ENCODE measurements around the gene IRX2.

IRX2 gene

DNA sequence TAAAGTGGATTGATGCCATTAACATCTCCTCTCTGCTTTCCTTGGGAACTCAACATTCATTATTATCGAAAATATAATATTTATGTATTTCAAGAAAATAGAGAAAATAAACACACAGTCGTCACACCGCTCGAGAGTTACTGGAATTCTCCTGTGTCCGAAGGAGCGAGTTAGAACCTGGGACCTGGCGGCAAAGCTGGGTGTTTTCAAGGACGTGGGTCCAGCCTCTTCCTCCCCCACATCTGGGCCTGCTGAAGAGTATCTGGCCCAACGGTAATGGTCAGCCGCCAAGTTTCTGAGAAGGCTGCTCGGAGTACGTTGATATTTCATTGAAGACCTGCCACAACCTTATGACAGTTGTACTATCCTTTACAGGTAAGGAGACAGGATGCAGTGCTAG lies 47.9 kb downstream of the IRX2 start:
- peaks cover 8% of the 10 kb centered on the region for H3K9me3 Mint-ChIP-seq
- no peak overlapping the region for H3K27ac Mint-ChIP-seq
- H3K27me3 Mint-ChIP-seq, result no peaks in the 10 kb centered on the region
- CTCF ChIA-PET, result no interaction called here
- no peak for DNase-seq
- no peak overlapping the region for H3K4me3 Mint-ChIP-seq
- H3K4me1 Mint-ChIP-seq, result no peaks in the 10 kb centered on the region
- no peaks in the 10 kb centered on the region for H3K36me3 Mint-ChIP-seq

GRCh38 chr5:2703041-2703440 lies 48.4 kb downstream of the IRX2 start:
- H3K4me3 Mint-ChIP-seq, result no peak overlapping the region
- no peaks in the 10 kb centered on the region for H3K36me3 Mint-ChIP-seq
- peaks cover 9% of the 10 kb centered on the region for H3K9me3 Mint-ChIP-seq
- H3K27me3 Mint-ChIP-seq, result no peaks in the 10 kb centered on the region
- no peak for DNase-seq
- no peaks in the 10 kb centered on the region for H3K4me1 Mint-ChIP-seq
- no peak overlapping the region for H3K27ac Mint-ChIP-seq
- CTCF ChIA-PET, result no interaction called here

DNA sequence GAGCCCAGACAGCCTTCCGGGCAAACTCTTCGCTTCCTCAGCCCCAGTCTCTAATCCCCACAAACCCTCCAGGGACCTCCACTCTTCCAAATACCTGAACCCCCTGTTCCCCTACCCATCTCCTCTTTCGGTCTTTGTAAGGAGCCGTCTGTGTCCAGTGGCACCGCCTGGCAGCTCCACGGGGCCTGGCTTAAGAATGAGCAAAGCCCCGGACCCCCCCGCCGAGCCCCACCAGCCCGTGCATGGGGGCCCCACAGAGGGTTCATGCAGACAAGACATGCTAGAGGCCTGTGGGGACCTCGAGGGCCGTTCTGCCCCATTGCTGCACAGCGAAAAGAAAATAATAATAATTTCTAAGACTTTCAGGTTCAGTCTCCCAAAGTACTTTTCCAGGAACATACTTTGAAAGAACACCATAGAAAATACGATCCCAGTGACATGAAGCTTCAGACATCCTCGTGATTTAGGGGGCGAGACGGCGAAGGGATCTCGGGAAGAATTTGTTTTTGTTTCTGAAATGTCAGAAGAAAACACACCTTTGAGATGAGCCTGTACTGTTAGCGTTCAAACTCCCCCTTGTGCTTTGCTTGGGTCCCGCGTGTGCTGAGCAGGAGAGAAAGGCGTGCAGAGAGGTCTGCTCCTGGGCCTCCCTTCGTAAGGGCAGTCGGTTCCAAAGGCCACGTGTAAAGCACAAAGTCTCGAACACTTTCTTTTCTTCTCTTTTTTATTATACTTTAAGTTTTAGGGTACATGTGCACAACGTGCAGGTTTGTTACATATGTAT lies 49.2 kb downstream of the IRX2 start:
- no peaks in the 10 kb centered on the region for H3K4me1 Mint-ChIP-seq
- H3K27ac Mint-ChIP-seq, result no peak overlapping the region
- no peak overlapping the region for H3K4me3 Mint-ChIP-seq
- peaks cover 9% of the 10 kb centered on the region for H3K9me3 Mint-ChIP-seq
- DNase-seq, result no peak
- H3K36me3 Mint-ChIP-seq, result no peaks in the 10 kb centered on the region
- no peaks in the 10 kb centered on the region for H3K27me3 Mint-ChIP-seq
- CTCF ChIA-PET, result no interaction called here

DNA sequence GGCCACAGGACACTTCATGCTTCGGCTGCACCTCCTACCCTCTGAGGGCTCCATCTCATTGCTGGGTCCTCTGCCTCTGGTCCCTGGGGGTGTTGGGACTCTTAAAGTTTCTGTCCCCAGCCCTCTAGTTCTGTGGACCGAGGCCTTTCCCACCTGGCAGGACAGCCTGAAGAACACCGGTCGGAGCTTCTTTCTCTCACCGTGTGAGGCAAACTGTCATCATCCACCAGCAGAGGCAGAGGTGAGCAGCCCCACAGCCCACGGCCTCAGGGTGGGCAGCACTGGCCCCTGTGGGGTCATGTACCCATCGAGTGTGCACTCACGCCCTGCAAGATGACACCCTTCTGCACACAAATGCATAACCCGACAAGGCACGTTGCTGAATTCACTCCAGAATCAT lies 49.9 kb downstream of the IRX2 start:
- Mint-ChIP-seq H3K27me3 (no peaks in the 10 kb centered on the region), H3K4me3 (no peak overlapping the region), H3K4me1 (no peaks in the 10 kb centered on the region), H3K9me3 (peaks cover 9% of the 10 kb centered on the region), H3K36me3 (no peaks in the 10 kb centered on the region), H3K27ac (no peak overlapping the region)
- CTCF ChIA-PET, result no interaction called here
- no peak for DNase-seq

DNA sequence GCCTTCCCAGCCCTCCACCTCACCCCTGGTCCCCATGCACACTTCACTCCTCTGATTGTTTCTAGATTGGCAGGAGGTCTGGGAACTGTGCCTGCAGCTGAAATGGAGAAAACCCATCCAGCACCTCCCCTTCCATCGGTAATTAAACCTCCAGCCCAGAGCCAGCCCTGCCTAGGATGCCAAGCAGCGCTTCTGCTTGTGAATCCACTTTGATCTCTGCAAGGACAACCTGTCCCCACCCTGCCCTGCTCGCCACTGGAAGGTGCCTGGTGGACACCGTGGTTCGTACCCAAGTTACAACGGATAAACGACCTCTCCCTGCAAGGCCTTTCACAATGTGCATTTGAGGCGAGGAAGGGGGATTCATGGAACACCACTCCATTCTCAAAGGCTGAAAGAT lies 50.6 kb downstream of the IRX2 start:
- Mint-ChIP-seq H3K27ac (no peak overlapping the region), H3K9me3 (peaks cover 9% of the 10 kb centered on the region), H3K27me3 (no peaks in the 10 kb centered on the region), H3K4me1 (no peaks in the 10 kb centered on the region), H3K36me3 (no peaks in the 10 kb centered on the region), H3K4me3 (no peak overlapping the region)
- no peak for DNase-seq
- CTCF ChIA-PET, result no interaction called here

DNA sequence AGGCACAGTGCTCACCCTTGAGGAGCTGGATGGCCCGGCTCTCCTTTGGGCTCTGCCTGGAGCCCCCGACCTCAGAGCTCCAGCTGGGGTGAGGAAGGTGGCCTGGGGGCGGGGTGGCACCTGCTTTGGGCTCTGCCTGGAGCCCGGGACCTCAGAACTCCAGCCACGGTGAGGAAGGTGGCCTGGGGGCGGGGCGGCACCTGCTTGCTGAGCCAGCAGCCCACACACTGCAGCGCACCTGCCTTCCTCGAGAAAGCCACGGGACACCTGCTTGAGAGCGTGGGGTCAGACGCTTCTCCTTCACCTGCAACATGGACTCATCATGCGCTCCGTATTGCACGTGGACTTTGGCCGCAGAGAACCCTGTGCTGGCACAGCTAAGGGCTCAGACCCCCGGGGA lies 51.8 kb downstream of the IRX2 start:
- no peaks in the 10 kb centered on the region for H3K36me3 Mint-ChIP-seq
- H3K4me3 Mint-ChIP-seq, result no peak overlapping the region

DNA sequence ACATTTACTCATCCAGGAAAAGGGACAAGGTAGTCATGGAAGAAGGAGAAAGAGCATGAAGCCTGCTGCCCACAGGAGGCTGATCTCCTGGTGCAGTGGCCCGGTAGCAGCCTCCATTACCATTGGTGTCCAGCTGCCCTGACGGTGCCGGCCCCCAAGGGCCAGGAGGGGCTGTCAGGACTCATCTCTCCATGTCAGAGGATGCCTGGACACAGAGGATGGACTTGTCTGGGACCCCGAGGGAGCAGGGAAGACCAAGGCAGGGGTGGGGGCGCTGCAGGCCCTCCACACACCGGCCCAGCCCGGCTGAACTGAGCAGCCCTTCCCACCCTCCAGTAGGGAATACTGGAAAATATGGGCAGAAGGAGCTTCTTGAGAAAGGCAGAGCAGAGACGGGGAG lies 52.2 kb downstream of the IRX2 start:
- no peak overlapping the region for H3K4me3 Mint-ChIP-seq
- H3K4me1 Mint-ChIP-seq, result no peaks in the 10 kb centered on the region
- CTCF ChIA-PET, result no interaction called here

More for the DNA sequence above, 51.8 kb downstream of the IRX2 start:
- Mint-ChIP-seq H3K4me1 (no peaks in the 10 kb centered on the region), H3K9me3 (peaks cover 12% of the 10 kb centered on the region), H3K27me3 (no peaks in the 10 kb centered on the region), H3K27ac (no peak overlapping the region)
- CTCF ChIA-PET, result no interaction called here
- no peak for DNase-seq

GRCh38 chr5:2698581-2698980 lies 52.9 kb downstream of the IRX2 start:
- H3K27me3 Mint-ChIP-seq, result no peaks in the 10 kb centered on the region
- H3K4me3 Mint-ChIP-seq, result no peak overlapping the region
- H3K4me1 Mint-ChIP-seq, result no peaks in the 10 kb centered on the region
- H3K36me3 Mint-ChIP-seq, result no peaks in the 10 kb centered on the region
- CTCF ChIA-PET, result no interaction called here
- DNase-seq, result no peak
- no peak overlapping the region for H3K27ac Mint-ChIP-seq
- peaks cover 12% of the 10 kb centered on the region for H3K9me3 Mint-ChIP-seq

More for the DNA sequence above, 52.2 kb downstream of the IRX2 start:
- Mint-ChIP-seq H3K36me3 (no peaks in the 10 kb centered on the region), H3K9me3 (peaks cover 12% of the 10 kb centered on the region), H3K27ac (no peak overlapping the region), H3K27me3 (no peaks in the 10 kb centered on the region)
- DNase-seq, result no peak

DNA sequence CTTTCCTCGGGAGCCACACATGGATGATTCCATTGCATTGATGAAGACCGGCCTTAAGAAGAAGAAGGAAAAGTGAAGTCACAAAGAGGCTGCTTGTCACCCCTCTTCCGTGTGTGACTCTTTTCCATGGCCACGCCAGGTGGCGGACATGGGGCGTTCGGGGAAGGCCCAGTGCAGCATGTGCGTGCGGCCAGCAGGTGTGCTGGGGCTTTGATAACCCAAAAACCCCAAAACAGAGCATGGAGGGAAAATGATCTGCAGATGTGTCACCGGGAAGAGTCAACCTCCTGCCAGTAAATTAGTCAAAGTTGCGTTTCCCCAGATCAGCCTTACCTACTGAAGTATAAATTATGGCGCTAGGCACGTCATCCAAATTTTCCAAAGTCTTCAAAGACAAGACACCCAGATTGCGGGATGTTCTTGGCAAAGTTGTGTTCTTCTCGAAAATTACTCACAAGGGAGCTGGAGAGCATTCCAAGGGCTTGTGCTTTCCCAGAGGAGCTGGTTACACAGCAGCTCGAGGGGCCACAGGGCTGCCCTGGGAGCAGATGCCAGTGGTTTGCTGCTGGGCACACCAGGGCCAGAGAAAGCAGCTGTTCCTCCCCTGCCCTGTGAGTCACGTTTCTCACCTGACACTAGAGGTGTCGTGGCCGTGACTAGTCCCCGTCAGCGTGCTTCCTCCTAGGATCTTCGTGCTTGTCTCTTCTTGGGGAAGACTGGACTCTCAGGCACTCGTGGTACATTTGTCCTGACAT lies 53.9 kb downstream of the IRX2 start:
- CTCF ChIA-PET, result no interaction called here

GRCh38 chr5:2697041-2697440 lies 54.4 kb downstream of the IRX2 start:
- CTCF ChIA-PET, result no interaction called here
- no peaks in the 10 kb centered on the region for H3K4me1 Mint-ChIP-seq
- no peak overlapping the region for H3K4me3 Mint-ChIP-seq
- H3K27ac Mint-ChIP-seq, result no peak overlapping the region
- H3K36me3 Mint-ChIP-seq, result no peaks in the 10 kb centered on the region
- DNase-seq, result no peak
- H3K9me3 Mint-ChIP-seq, result peaks cover 14% of the 10 kb centered on the region
- H3K27me3 Mint-ChIP-seq, result no peaks in the 10 kb centered on the region

More for the DNA sequence above, 53.9 kb downstream of the IRX2 start:
- no peak for DNase-seq
- Mint-ChIP-seq H3K4me1 (no peaks in the 10 kb centered on the region), H3K36me3 (no peaks in the 10 kb centered on the region), H3K9me3 (peaks cover 14% of the 10 kb centered on the region), H3K27ac (no peak overlapping the region), H3K4me3 (no peak overlapping the region), H3K27me3 (no peaks in the 10 kb centered on the region)
